Activated CD8-positive, alpha-beta memory T cell treated with anti-CD3 and anti-CD28 coated beads, Interleukin-2, amount 50 U/mL, for 24 hours (primary cell): Measurements from ENCODE around the gene CFLAR.
"Not testable (repeated sequence)": the region's sequence is repeated elsewhere in the genome, so short reads cannot be mapped to it uniquely, and the experiment has no call there.

Source experiments
- DNase-seq: peaks from one replicate; pipeline ENCODE4 v3.0.0-alpha.2; 2020; ENCODE audit errors: extremely low read depth

Gene CFLAR

GRCh38 chr2:201182650-201183364, 66.8 kb downstream of the CFLAR start, which contains the start of gene CASP10:
Gene CASP10, plus strand, starts transcription at chr2:201183141. Its CDS starts 2,637 bp downstream, at chr2:201185778.
- DNase-seq = no peak

GRCh38 chr2:201183365-201183727, 67.4 kb downstream of the CFLAR start:
- no peak for DNase-seq

- not testable (repeated sequence) for DNase-seq
These were observed 67.9 kb downstream of the CFLAR start for GRCh38 chr2:201183835-201184234.

- not testable (repeated sequence) for DNase-seq
These were observed 68.3 kb downstream of the CFLAR start for GRCh38 chr2:201184248-201184647.

GRCh38 chr2:201185863-201186262, 69.9 kb downstream of the CFLAR start:
- DNase-seq = no peak

GRCh38 chr2:201186982-201187381, 71.0 kb downstream of the CFLAR start:
- DNase-seq = no peak

- no peak for DNase-seq
These were observed 72.5 kb downstream of the CFLAR start for GRCh38 chr2:201188449-201188848.

GRCh38 chr2:201191132-201191875, 75.3 kb downstream of the CFLAR start:
- no peak for DNase-seq

- no peak for DNase-seq
These were observed 78.1 kb downstream of the CFLAR start for GRCh38 chr2:201194097-201194496.

- no peak for DNase-seq
These were observed 79.4 kb downstream of the CFLAR start for GRCh38 chr2:201195331-201195730.

- no peak for DNase-seq
These were observed 80.0 kb downstream of the CFLAR start for GRCh38 chr2:201196003-201196402.

GRCh38 chr2:201196803-201197202, 80.8 kb downstream of the CFLAR start:
- DNase-seq = no peak

GRCh38 chr2:201197781-201198180, 81.8 kb downstream of the CFLAR start:
- no peak for DNase-seq

- DNase-seq = no peak
These were observed 83.9 kb downstream of the CFLAR start for GRCh38 chr2:201199847-201200246.

GRCh38 chr2:201200345-201200744, 84.4 kb downstream of the CFLAR start:
- DNase-seq = no peak

GRCh38 chr2:201201371-201201770, 85.4 kb downstream of the CFLAR start:
- DNase-seq = no peak

- no peak for DNase-seq
These were observed 88.1 kb downstream of the CFLAR start for GRCh38 chr2:201203916-201204654.

GRCh38 chr2:201204655-201205514, 88.9 kb downstream of the CFLAR start:
- DNase-seq = no peak

GRCh38 chr2:201205515-201205849, 89.5 kb downstream of the CFLAR start:
- DNase-seq = no peak

- no peak for DNase-seq
These were observed 92.7 kb downstream of the CFLAR start for GRCh38 chr2:201208563-201209252.

- DNase-seq = no peak
These were observed 100.0 kb downstream of the CFLAR start for GRCh38 chr2:201215963-201216362.
